GM18526 (cell line): ENCODE results near the gene EPB42.

Source experiments
- POLR2A ChIP-seq: IDR thresholded peaks from 3 replicates; pipeline ENCODE4 v1.6.1; 2011; ENCODE audit not compliant: insufficient read length; ENCODE audit errors: extremely low read depth

Gene EPB42

GRCh38 chr15:43220991-43221403, at the start of gene EPB42:
TSS of gene EPB42 (minus strand) at chr15:43221018. CDS start at chr15:43220825, 193 bp downstream.
- no peak for TF ChIP-seq POLR2A

GRCh38 chr15:43270113-43270665, 49.4 kb upstream of the EPB42 start:
- TF ChIP-seq POLR2A: no peak

- no peak for TF ChIP-seq POLR2A
Observed at GRCh38 chr15:43268111-43269105, 47.6 kb upstream of the EPB42 start.

GRCh38 chr15:43267439-43267838, 46.6 kb upstream of the EPB42 start:
- no peak for TF ChIP-seq POLR2A

GRCh38 chr15:43266834-43267233, 46.0 kb upstream of the EPB42 start, which contains the start of gene TGM5:
TSS of gene TGM5 (minus strand) at chr15:43266928. CDS start at chr15:43266849, 79 bp downstream.
- no peak for TF ChIP-seq POLR2A

- TF ChIP-seq POLR2A: no peak
Observed at GRCh38 chr15:43266386-43266785, 45.6 kb upstream of the EPB42 start.

GRCh38 chr15:43260011-43260615, 39.3 kb upstream of the EPB42 start:
- no peak for TF ChIP-seq POLR2A

GRCh38 chr15:43258781-43259180, 38.0 kb upstream of the EPB42 start:
- TF ChIP-seq POLR2A: no peak

- no peak for TF ChIP-seq POLR2A
Observed at GRCh38 chr15:43256341-43256740, 35.5 kb upstream of the EPB42 start.

GRCh38 chr15:43255376-43255775, 34.6 kb upstream of the EPB42 start:
- no peak for TF ChIP-seq POLR2A

GRCh38 chr15:43253431-43254403, 32.9 kb upstream of the EPB42 start:
- TF ChIP-seq POLR2A: no peak

- TF ChIP-seq POLR2A: no peak
Observed at GRCh38 chr15:43251871-43252250, 31.0 kb upstream of the EPB42 start.

- TF ChIP-seq POLR2A: no peak
Observed at GRCh38 chr15:43251185-43251870, 30.5 kb upstream of the EPB42 start.

- no peak for TF ChIP-seq POLR2A
Observed at GRCh38 chr15:43250785-43251184, 30.0 kb upstream of the EPB42 start.
